DMS114 treated with DMSO at 0.1 percent for 48 hours (cell line): Measurements from ENCODE around the gene ABCA9.
"Not testable (repeated sequence)": the region's sequence is repeated elsewhere in the genome, so short reads cannot be mapped to it uniquely, and the experiment has no call there.

ENCODE experiments used
- DNase-seq: peaks from one replicate; lab custom pipeline; 2025; ENCODE audit not compliant: unreplicated experiment; lab: John Stamatoyannopoulos, UW

ABCA9 gene

DNA sequence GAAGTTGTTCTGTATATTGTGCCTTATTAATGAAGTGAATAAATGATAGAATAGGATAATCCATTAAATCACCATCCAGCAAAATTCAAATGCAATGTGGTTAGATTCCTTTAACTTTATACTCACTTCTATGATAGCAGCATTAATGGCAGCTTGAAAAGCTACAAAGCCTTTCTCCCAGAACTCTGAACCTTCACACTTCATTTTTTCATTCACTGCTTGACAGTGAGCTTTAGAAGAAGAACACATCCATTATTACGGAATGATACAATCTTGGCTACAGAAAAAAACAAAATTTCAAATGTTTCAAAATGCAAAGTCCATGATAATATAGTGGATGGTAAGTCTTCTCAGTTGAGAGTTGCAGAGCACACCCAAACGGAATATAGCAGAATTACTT is 16.4 kb downstream of the ABCA9 start:
- DNase-seq = no peak

DNA sequence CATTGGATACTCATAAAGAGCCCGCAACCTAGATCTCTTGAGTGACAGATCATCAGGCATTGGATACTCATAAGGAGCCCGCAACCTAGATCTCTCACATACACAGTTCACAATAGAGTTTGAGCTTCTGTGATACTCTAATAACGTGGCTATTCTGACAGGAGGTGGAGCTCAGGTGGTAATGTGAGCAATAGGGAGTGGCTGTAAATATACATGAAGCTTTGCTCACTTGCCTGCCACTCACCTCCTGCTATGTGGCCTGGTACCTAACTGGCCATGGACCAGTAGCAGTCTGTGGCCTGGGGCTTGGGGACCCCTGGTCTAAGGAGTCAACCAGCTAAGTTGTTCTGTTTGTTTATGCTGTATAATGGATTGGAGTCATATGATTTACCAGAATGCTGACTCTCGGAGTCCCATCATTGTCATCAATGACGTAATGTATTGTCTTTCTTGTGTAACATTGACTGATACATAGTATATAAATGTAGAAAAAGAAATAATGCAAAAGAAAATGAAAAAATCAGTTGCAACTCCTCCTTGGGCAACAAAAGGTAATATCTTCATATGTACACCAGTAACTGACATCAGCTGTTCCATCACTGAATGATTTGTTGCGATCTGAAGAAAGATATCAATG is 17.5 kb downstream of the ABCA9 start:
- no peak for DNase-seq

DNA sequence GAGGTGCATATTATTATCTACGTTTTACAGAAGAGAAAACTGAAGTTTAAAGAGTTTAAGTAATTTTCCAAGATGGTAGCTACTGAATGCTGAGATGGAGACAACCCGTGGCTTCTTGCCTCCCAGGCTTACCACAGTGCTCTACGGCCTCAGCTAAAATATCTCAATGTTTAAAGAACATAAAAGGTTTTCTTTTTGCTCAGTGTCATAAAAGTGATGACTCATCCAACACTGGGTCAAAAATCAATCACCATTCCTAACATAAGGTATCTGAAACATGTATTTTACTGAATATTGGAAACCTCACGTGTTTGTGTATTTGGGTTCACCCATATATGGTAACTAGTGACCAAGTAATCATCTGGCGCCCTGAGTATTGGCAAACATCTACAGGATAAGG is 18.4 kb downstream of the ABCA9 start:
- no peak for DNase-seq

DNA sequence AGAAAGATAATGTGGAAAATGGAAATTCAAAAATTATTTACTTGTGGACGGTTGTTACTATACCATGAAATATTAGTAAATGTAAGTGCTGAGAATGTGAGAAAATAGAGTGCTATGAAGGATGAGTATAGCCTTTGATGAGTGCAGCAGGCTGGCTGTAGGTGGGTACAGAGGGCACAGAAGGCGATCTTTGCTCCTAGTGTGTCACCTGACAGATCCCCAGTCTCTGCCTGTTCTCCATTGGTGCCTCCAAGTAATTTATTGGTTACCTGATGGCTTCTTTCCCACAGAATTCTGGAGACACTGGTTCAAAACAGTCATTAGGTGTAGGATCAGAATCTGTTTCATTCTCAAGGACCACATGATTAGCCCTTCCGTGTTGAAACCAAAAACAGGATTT is 28.9 kb downstream of the ABCA9 start:
- no peak for DNase-seq

DNA sequence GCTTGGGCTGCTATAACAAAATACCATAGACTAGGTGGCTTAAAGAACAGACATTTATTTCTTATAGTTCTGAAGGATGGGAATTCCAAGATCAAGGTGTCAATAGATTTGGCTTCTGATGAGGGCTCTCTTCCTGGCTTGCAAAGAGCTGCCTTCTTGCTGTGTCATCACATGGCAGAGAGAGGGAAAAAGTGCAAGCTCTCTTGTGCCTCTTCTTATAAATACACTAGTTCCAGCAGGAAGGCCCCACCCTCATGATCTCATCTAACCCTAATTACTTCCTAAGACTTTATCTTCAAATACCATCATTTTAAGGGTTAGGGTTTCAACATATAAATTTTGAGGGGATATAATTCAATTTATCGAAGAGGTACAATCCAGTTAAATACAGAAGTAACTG is 30.6 kb downstream of the ABCA9 start:
- no peak for DNase-seq

DNA sequence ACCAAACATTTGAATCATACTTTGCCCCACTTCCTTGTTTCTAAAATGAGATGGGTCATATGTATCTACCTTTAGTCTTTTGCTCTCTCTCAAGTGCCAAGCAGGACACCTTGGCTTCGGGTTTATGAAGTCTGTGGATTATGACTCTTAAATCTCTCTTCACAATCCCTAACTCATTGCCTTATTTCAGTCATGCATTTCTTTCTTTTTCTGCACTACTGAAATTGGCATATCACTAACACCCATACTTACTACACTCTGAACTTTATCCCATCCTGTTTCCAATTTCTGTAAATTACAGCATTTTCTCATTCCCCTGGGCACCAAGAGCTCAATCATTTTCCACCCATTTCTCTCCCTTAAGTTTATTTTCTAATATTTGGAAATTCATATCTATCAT is 42.0 kb downstream of the ABCA9 start:
- DNase-seq = no peak

DNA sequence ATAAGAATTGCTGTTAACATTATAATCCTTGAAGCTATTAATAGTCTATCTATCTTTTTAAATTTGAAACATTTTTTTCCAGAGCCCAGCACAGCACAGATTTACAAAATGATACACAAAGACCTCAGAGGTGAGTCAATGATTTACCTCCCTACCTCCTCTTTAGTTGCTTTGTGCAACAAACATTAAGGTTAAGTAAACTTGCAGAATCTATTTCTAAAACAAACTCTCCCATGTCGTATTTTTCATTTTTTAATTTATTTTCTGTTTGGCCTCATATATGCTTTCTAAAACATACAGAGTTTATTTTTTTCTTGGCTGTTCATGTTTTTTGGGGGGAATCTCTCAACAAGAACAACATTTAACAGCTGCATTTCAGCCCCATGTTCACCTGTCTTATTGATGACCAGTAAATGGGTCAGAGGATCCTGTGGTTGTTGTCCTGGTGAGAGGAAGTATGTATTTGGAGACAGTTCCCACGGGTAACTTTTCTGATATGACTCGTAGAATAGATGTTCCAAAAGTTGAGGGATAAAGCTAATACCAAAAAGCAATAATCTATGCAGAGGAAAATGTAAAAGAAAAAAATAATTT is 42.6 kb downstream of the ABCA9 start:
- no peak for DNase-seq

DNA sequence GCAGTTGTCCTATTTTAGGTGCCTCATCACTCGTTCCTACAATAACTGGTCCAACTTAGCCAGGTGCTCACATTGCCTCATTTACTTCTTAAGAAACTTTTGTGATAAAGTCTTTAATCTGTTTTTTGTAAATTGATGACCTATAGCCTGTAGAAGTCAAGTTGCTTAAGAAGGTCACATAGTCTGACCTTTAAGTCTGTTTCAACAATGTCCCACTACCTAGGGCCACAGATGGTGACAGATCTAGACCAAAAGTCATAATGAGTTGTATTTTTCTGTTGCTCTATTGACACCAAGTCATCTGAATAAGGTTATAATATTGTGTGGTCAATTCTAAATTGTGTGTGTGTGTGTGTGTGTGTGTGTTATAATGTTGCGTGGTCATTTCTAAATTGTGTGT is 45.1 kb downstream of the ABCA9 start:
- no peak for DNase-seq

DNA sequence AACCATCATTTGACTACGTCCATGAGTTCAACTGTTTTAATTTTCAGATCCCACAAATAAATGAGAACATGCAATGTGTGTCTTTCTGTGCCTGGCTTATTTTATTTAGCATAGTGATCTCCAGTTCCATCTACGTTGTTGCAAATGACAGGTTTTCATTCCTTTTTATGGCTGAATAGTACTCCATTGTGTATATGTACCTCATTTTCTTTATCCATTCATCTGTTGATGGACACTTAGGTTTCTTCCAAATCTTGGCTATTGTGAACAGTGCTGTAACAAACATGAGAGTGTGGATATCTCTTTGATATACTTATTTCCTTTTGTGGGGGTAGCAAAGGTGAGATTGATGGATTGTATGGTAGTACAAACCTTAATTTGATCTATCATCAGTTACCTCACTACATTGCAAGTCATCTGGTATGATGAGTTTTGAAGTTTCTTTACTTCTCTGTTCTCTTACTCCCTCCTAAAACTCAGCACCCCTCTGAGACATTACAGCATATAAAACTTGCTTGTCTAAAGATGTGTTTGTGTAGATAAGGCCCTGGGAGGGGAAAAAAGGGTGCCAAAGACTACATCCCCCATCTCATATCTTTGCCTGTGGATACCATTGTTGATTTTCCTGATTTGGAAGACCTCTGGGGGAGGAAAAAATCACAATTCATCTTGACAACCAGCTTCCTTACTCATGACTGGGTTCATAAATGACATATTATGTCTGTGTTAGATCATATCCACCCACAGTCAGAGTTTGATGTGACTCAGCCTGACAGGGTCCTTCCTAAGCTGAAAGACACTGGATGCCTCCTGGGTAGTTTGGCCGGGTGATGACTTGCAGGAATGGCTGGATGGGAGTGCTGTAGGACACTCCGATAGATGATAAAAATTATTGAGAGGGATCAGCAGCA is 47.6 kb downstream of the ABCA9 start:
- no peak for DNase-seq

DNA sequence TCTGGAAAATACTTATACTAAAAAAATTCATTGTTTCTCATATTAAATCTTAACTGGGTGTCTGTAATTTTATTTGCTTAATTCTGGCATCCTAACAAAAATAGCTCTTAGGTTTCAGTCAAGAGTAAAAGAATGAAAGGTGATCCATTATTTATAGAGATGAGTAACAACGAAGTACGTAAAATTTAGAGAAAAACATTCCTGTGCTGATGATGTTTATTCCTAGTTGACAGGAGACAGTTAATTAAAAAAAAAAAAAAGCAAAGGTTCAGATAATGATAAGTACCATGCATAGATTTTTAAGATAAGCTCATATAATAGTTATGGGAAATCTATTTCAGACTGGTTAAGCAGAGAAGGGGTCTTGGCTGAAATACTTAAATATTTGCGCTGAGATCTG is 50.8 kb downstream of the ABCA9 start:
- no peak for DNase-seq

DNA sequence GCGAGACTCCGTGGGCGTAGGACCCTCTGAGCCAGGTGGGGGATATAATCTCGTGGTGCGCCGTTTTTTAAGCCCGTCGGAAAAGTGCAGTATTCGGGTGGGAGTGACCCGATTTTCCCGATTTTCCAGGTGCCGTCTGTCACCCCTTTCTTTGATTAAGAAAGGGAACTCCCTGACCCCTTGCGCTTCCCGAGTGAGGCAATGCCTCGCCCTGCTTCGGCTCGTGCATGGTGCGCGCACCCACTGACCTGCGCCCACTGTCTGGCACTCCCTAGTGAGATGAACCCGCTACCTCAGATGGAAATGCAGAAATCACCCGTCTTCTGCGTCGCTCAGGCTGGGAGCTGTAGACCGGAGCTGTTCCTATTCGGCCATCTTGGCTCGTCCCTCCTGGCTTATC is 56.0 kb downstream of the ABCA9 start:
- DNase-seq = not testable (repeated sequence)

DNA sequence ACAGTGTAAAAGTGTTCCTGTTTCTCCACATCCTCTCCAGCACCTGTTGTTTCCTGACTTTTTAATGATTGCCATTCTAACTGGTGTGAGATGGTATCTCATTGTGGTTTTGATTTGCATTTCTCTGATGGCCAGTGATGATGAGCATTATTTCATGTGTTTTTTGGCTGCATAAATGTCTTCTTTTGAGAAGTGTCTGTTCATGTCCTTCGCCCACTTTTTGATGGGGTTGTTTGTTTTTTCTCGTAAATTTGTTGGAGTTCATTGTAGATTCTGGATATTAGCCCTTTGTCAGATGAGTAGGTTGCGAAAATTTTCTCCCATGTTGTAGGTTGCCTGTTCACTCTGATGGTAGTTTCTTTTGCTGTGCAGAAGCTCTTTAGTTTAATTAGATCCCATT is 61.0 kb downstream of the ABCA9 start:
- not testable (repeated sequence) for DNase-seq

DNA sequence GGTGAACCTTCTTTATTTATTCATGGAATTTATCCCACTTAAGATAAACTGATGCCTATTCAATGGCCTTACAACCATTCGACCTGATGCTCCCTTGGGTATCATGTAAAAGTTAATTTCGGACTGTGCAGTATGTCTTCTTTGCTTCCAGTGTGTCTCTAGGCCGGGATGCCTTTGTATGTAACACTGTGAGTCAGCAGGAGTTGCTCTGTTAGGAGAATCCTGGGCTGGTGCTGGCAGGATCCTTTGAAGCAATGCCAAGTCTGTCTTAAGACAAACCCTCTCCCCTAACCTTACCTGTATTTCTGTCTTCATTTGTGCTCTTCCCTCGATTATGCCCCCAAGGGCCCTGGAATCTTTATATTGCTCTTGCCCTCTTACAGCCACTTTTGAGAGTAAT is 67.6 kb downstream of the ABCA9 start:
- no peak for DNase-seq

DNA sequence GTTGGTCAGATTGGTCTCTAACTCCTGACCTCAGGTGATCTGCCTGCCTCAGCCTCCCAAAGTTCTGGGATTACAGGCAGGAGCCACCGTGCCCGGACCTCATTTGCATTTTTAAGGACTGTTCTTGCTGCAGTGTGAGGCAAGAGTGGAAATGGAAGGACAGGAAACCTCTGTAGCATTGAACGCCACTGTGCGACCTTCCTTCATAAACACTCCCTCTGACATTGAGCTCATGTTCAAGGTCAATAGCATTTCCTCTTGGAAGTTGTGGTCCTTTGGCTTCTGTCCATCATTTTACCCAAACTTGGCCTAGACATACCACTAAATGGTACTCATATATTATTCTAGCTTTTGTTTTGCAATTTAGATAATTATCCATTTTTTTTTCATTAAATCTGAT is 72.8 kb downstream of the ABCA9 start:
- DNase-seq = no peak

DNA sequence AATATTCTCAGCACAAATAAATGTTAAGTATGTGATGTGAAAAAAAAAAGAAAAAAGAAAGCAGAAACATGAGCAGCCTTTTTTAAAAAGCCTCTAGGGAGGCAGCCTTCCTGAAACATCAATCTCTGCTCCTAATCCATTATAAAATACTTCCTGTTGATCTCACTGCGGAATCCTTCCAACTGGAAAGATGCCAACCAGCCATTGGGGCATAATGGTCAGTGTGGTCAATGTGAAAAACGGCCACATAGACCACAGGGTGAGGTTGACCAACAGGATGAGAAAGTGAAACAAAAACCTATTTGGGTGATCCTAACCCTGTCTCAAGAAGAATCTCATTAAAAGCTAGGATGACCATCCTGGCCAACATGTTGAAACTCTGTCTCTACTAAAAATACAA is 79.4 kb downstream of the ABCA9 start:
- DNase-seq = no peak

DNA sequence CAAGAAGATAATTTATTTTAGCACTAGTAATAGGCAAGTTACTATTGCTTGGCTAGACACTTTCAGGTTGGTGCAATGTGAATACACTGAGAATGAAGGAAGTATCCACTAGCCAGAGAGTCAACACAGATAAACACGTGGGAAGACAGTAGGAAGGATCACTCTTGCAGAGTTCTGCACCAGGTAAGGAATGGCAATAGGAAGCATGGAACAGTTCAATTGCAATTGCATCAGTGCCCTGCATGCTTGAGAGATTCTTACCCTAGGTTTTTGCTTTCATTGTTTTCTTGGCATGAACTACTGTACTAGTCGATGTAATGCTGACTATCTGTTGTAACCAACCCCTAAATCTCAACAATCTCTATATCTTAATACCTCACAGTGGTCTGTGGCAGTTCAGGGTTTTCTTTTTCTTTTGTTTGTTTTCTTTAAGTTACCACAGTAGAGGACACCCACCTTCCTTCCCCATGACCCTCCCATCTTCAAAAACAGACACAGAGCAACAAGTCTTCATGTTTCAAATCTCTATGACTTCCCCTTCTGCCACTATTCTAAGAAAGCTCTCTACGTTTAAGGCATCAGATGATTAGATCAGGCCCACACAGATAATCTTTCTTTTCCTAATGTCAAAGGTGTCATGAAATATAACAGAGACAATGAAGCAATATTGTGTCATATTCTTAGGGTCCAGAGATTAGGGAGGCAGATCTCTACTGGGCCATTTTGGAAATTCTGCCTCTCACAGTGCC is 87.5 kb downstream of the ABCA9 start:
- no peak for DNase-seq

DNA sequence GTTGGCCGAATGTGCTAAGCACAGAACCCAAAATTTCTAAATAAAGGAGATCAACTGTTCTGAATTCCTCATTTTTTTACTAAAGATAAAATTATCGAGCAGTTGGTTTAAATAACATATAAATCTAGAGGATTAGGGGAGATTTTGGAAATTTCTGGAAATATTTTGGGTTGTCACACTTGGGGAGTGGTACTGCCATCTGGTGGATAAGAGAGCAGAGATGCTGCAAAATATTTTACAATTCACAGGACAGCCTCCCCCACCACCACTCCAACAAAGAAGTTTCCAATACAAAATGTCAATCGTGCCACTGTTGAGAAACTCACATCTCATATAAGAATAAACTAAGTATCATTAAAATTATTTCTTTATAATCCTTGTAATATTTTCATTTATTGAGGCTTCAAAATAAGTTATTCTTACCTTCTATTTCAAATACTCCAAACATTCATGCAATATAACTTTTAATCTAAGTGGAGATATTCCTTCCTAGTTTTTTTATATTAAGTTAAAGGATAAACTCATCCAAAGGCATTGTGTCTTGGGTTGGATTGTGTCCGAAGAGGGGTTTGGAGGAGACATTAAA is 88.5 kb downstream of the ABCA9 start:
- no peak for DNase-seq

DNA sequence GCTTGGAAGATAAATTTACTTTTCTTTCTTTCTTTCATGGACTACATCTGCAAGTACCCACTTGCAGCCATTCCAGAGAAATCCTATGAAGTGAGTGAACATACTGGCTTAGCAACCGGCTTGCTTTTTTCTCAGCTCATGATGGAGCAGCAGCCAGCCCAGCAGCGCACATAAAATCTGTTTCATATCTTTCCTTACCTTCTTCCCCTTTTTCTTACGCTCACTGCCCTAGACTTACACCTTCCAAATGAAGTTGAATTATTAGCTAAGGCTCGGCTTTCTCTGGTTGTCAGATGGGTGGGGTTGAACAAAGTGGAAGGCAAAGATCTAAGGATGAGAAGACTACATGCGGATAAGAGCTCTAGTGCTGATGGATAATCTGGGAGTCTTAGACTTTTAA is 91.6 kb downstream of the ABCA9 start:
- DNase-seq = no peak

DNA sequence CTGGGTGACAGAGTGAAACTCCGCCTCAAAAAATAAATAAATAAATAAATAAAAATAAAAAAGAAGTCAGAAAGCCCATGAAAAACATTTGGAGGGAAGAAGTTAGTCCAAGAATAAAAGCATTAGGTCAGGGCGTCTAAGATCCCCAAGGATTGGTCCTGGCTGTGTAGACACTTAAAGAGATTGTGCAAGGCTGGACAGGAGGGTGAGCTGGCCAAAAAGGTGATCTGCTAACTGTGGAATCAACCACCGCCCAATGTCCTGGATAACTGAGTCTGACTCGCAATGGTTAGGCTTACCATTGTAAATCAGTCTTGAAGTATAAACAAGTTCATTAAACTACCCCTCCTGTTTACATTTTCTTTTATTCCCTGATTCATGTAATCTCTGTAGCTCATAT is 96.8 kb downstream of the ABCA9 start:
- no peak for DNase-seq

DNA sequence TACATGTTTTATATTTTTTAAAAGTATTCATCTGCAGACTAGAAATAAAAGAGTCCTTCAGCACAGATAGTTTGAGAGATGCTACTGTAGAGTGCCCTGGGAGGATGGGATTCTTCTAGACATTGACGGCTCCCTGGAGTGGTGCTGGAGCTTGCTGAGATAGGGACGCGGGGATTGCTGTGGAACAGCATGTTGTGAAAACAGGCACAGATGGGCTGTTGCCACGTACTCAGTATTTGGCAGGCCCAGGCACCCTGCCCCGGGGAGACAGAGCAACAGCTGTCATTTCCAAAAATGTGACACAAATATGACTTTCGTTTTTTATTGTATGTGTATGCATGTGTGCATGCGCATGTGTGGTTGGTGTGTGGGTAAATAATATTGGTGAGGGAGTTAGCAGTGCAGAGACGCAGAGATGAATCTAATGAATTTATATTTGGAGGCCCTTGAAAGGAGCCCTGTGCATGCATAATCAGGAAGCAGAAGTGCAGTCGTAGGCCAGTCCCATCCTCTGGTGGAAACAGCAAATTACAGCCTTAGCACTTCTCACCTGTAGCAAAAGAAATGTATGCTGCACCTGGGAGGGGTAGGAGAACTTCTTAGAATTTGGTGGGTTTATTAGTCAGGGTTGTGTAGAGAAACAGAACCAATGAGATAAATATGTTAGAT is 99.4 kb downstream of the ABCA9 start:
- no peak for DNase-seq

DNA sequence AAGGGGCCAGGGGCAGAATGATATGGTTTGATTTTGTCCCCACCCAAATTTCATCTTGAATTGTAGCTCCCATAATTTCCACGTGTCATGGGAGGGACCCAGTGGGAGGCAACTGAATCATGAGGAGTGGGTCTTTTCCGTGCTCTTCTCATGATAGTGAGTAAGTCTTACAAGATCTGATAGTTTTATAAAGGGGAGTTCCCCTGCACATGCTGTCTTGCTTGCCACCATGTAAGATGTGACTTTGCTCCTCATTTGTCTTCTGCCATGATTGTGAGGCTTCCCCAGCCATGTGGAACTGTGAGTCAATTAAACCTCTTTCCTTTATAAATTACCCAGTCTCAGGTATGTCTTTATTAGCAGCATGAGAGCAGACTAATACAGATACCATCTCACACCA is 101.6 kb downstream of the ABCA9 start:
- not testable (repeated sequence) for DNase-seq
